Activated CD4-positive, alpha-beta T cell treated with anti-CD3 and anti-CD28 coated beads, Interleukin-2, amount 10 ng/mL, durations not matched to agents 7 days and 5 days (primary cell): ENCODE data around the gene ZACN. TPM values are rescaled to one million over a fixed set of nuclear protein-coding genes. Genes with fewer than 3 reads are reported as not detected.

Experiments used
- CTCF ChIA-PET: fragments of 350-600 bp; sonication (Branson Sonifier 250); formaldehyde crosslinking; loops from one replicate; lab custom pipeline; 2021; ENCODE audit warnings: antibody characterized with exemption; lab: Charles Lee
- POLR2A ChIA-PET: fragments of 350-600 bp; sonication (Branson Sonifier 250); formaldehyde crosslinking; loops from one replicate; lab custom pipeline; 2021; ENCODE audit warnings: antibody characterized with exemption; lab: Charles Lee
- DNase-seq: peaks from one replicate; pipeline ENCODE4 v3.0.0-alpha.2; 2020
- H3K27ac Mint-ChIP-seq: one replicate; pipeline ENCODE4 v1.8.0; 2021; ENCODE audit warnings: mild to moderate bottlenecking, moderate library complexity, mixed read lengths
- H3K27me3 Mint-ChIP-seq: one replicate; pipeline ENCODE4 v1.8.0; 2021; ENCODE audit warnings: mixed read lengths
- H3K36me3 Mint-ChIP-seq: one replicate; pipeline ENCODE4 v1.8.0; 2021; ENCODE audit warnings: low read depth, mixed read lengths
- H3K4me1 Mint-ChIP-seq: one replicate; pipeline ENCODE4 v1.8.0; 2021; ENCODE audit warnings: mixed read lengths
- H3K4me3 Mint-ChIP-seq: one replicate; pipeline ENCODE4 v1.8.0; 2021; ENCODE audit warnings: mild to moderate bottlenecking, moderate library complexity, mixed read lengths
- H3K9me3 Mint-ChIP-seq: one replicate; pipeline ENCODE4 v1.8.0; 2021; ENCODE audit warnings: mixed read lengths
- total RNA-seq, 2 experiments: library from RNA; stranded (reverse); gene quantifications; one replicate each; pipeline ENCODE4 v1.2.3, GENCODE V29; 2021

ZACN gene
- total RNA-seq, 2 experiments from 2014 or later: 0.27 TPM; not detected in 1

DNA sequence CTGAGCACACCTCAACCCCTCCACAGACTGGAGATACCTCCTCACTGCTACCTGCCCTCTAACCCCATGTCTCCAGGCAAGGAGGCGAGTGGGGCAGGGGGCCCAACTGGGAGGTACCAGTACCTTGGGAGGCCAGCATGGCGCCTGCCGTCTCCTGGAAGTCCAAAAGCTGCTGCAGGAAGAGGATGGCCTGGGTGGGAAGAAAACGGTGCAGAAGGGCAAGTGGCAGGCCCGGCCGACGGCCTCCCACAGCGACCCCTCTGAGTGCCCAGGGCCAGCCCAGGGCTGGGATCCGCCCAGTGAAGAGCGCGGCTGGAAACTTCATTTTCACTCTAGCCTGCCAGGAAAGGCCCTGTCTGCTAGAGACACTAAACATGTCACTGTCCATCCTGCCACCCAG, 8.5 kb downstream of the ZACN start:
- ChIA-PET CTCF (interaction anchor here (3.6 kb wide), 1 partner anchor 8 kb away, joined by 9 read pairs; the partner anchor contains the start of gene ZACN), POLR2A (no interaction called here)
- H3K27ac Mint-ChIP-seq: no peak overlapping the region

DNA sequence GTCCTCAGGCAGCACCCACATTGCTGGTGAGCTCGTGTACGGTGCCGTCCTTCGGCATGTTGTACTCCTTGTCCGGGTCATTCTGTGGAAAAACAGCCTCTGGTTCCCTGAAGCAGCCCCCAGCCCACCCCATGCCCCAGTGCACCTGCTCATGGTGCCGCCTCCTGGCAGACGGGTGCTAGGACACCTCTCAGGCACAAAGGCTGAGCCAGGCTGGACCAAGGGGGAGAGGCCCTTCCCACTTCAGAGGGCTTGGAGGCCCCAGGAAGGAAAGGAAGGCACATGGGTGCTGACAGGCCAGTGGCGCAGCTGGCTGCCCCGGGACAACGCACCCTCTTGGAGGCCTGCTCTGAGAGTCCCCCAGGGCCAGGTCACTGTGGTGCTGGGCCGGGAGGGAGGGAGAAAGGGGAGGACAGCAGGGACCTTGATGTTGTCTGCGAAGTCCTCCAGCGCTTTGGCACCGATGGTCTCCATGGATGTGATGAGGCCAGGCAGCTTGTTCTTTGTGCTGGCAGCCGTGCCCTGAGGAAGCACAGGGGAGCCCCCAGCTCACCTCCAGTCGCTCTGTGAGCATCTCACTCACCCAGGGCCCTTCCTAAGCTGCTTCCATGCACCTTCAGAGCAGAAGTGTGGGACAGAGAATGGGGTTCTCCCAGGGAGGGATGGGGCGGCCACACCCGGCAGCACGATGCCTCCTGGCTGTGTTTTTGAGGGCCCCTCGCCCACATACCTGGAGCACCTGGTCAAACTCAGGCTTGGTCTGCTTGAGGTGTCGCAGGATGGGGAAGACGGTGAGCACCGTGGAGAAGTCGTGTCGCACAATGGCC, 9.3 kb downstream of the ZACN start:
- no peak overlapping the region for H3K4me3 Mint-ChIP-seq
- H3K27ac Mint-ChIP-seq: no peak overlapping the region
- no peak for DNase-seq
- H3K27me3 Mint-ChIP-seq: no peaks in the 10 kb centered on the region
- ChIA-PET CTCF (interaction anchor here (0.5 to 3.6 kb wide), 3 partner anchors 9 to 185 kb away, joined by 3 to 9 read pairs (median 4); partner anchors contain the start of gene ZACN), POLR2A (interaction anchor here (0.5 kb wide), 1 partner anchor 347 kb away, joined by 3 read pairs; no protein-coding TSS in a partner anchor)
- peaks cover 27% of the 10 kb centered on the region for H3K36me3 Mint-ChIP-seq
- H3K9me3 Mint-ChIP-seq: no peaks in the 10 kb centered on the region
- no peaks in the 10 kb centered on the region for H3K4me1 Mint-ChIP-seq

More for the DNA sequence above, 8.5 kb downstream of the ZACN start:
- no peaks in the 10 kb centered on the region for H3K9me3 Mint-ChIP-seq
- no peak overlapping the region for H3K4me3 Mint-ChIP-seq
- DNase-seq: no peak
- no peaks in the 10 kb centered on the region for H3K27me3 Mint-ChIP-seq
- peaks cover 27% of the 10 kb centered on the region for H3K36me3 Mint-ChIP-seq
- no peaks in the 10 kb centered on the region for H3K4me1 Mint-ChIP-seq

DNA sequence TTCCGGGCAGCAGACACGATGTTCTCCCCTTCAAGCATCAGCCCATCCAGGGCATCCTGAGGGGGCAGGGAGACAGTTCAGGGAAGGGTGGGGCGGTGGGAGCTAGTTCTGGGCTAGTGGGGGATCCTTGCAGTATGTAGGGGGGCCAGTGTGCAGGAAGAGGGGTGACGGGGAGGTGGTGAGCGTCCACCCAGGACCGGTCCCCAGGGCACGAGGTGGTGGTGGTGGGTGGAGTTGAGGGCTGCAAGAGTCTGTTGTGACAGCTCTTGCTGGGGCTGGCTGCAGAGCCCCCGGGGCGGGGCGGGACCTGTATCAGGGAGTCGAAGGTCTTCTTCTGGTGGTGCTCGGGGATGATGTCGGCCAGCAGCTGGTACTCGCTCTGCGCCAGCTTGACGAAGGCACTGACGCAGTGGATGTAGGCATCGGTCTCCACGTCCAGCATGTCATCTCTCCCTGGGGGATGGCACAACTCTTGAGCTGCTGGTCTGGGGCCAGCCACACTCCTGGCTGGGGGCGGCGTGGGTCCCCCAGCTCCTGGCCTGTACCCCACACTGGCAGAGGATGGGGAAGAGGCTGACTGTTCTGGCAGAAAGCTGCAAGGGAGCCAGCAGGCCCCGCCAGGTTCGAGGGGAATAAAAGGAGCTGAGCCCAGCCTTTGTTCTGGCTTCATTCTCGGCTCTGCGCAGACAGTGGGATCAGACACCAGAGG, 10.0 kb downstream of the ZACN start:
- H3K36me3 Mint-ChIP-seq: peaks cover 32% of the 10 kb centered on the region
- ChIA-PET POLR2A (no interaction called here), CTCF (interaction anchor here (0.5 to 3.6 kb wide), 4 partner anchors 9 to 184 kb away, joined by 3 to 9 read pairs (median 4); partner anchors contain the start of gene ZACN)
- no peaks in the 10 kb centered on the region for H3K27me3 Mint-ChIP-seq
- no peaks in the 10 kb centered on the region for H3K4me1 Mint-ChIP-seq
- H3K4me3 Mint-ChIP-seq: no peak overlapping the region
- DNase-seq: no peak
- no peak overlapping the region for H3K27ac Mint-ChIP-seq
- no peaks in the 10 kb centered on the region for H3K9me3 Mint-ChIP-seq

DNA sequence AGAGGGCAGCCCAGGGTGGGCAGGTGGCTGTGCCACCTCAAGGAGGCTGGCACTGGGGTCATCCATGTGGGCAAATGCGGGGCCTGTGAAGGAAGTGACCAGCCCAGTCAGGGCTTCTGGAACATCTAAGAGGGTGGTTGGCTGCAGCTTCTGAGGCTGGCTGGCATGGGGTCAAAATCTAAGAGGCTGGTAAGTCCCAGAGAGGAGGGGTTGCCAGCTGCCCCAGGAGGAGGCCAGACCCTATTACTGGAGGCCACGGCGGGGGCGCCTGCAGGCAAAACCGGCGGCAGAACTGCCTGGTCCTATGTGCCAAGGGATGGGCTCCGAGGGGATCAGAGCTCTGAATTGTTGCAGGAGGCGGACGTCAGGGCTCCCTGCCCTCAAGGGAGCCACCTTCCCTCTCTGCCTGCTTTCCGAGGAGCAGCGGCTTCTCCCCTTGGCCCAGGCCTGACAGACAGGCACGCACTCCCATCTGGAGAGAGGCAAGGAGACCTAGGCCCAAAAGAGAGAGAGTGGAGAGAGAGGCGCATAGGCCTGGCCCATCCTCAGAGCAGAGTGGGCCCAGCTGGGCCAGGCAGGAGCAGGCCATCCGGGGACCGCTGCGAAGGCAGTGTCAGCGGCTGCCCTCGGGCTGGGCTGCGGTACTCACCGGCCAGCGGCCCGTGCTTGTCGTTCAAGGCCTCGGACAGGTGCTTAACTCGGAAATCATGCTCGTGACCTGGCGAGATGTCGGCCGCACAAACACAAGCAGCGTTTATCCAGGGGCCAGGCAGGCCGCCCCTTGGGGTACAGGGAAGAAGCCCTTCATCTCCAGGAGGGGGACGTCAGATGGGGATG, 10.9 kb downstream of the ZACN start:
- ChIA-PET POLR2A (no interaction called here), CTCF (interaction anchor here (1.1 to 3.6 kb wide), 3 partner anchors 10 to 184 kb away, joined by 3 to 9 read pairs (median 4); partner anchors contain the start of gene ZACN)
- H3K27me3 Mint-ChIP-seq: no peaks in the 10 kb centered on the region
- H3K4me3 Mint-ChIP-seq: no peak overlapping the region
- H3K4me1 Mint-ChIP-seq: no peaks in the 10 kb centered on the region
- no peaks in the 10 kb centered on the region for H3K9me3 Mint-ChIP-seq
- DNase-seq: no peak
- H3K36me3 Mint-ChIP-seq: peaks cover 26% of the 10 kb centered on the region
- no peak overlapping the region for H3K27ac Mint-ChIP-seq

DNA sequence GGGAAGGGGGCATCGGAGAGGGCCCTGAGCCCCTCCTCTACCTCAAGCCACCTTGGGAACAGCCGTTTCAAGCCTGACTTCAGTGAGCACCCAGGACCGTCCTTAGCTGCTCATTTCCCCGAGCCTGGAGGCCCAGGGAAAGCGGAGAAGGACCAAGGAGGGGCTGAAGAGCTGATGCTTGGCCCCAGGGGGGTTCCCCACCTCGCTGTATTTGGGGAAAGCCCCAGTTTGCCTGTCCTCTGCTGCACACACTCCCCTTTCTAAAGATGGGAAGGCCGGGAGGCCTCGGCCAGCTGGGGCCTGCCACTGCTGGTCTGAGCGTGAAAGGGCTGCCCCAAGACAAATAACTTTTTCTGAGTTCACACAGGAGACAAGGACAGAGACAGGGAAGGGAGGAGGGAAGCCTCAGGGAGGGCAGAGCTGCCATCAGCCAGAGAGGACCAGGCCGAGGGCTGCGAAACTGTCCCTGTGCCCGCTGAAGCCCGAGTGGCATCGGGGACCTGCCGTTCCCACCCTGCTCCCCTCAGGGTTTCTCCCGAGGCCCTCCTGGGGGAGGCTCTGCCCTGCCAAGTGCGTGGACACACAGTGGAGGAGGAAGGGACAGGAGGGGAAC, 11.6 kb downstream of the ZACN start:
- Mint-ChIP-seq H3K27me3 (no peaks in the 10 kb centered on the region), H3K4me1 (no peaks in the 10 kb centered on the region), H3K36me3 (peaks cover 27% of the 10 kb centered on the region), H3K4me3 (no peak overlapping the region), H3K9me3 (no peaks in the 10 kb centered on the region), H3K27ac (no peak overlapping the region)
- ChIA-PET CTCF (interaction anchor here (3.6 kb wide), 1 partner anchor 11 kb away, joined by 9 read pairs; the partner anchor contains the start of gene ZACN), POLR2A (no interaction called here)
- no peak for DNase-seq

DNA sequence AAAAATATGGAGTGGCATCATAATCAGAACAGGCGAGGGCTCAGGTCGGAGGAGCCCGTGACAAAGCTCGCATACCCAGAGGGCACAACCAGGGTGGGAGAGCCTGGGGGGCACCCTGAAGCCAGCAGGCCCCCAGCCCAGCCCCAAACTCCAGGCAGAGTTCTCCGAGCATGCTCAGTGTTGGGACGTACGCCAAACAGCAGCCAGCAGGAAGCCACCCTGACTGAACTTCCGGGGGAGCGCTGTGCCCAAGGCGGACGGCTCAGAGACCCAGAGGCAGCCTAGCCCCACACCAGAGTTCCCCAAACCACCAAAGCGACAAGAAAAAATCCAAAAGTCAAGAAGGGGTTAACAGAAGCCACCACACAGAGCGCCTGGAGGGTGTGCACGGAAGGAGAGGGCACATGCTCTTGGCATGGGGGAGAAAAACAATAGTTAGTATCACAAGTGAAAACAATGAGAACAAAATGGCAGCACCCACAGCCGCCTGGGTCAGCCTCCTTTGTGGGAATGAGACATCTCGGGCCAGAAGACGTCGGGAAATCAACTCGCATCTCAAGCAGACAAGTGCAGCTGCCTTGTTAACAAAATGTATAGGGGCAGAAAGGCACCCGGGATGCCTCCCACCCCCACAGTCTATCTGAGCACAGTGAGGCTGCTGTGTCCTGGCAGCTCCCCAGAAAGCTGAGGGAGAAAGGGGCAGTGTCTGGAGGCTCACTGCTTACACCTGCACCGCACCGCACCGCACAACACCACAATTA, 12.7 kb downstream of the ZACN start:
- Mint-ChIP-seq H3K27ac (peak overlapping the region; percentile 74), H3K27me3 (no peaks in the 10 kb centered on the region), H3K4me3 (no peak overlapping the region), H3K36me3 (peaks cover 30% of the 10 kb centered on the region), H3K9me3 (no peaks in the 10 kb centered on the region), H3K4me1 (no peaks in the 10 kb centered on the region)
- DNase-seq: no peak
- ChIA-PET CTCF (interaction anchor here (0.8 to 1.5 kb wide), 2 partner anchors 28 to 142 kb away, joined by 3 read pairs; no protein-coding TSS in a partner anchor), POLR2A (no interaction called here)

DNA sequence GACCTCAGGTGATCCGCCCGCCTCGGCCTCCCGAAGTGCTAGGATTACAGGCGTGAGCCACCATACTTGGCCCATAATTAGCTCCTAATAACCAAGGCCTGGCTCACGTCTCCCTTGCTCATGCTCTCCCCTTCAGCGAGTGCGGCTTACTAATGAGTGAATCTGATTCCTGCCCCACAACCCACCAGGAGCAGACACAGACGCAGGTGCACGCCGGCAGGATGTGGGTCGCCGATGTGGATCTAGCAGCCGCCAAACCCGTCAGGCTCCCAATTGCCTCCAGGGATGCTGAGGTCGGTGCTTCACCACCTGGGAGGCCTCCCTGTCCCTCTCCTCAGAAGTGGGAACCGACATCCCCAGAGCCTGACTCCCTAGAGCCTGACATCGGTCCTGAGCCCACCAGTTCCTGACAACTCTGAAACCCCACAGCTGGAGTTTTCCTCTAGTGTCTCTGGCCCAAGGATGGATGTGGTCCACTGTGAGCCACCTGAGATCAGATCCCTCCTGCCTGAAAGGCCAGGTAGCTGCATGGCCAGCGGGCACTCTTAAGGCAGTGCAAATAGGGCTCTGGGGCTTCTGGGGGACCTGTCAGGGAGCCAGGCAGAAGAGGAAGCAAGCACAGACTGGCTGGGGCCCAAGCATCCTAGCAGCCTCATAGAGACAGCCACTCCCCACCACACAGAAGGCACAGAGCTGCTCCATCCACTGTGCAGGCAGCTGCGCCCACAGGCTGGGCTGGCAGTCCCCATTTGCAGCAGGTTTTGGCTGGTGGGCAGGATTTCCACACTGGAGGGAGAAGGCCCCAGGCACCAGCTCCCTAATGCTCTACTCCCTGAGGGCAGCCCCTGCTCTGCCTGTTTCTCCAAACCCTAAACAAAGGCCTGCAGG, 13.8 kb downstream of the ZACN start:
- H3K36me3 Mint-ChIP-seq: peaks cover 32% of the 10 kb centered on the region
- H3K27ac Mint-ChIP-seq: peak overlapping the region; percentile 13
- ChIA-PET POLR2A (interaction anchor here (0.5 kb wide), 1 partner anchor 486 kb away, joined by 3 read pairs; no protein-coding TSS in a partner anchor), CTCF (interaction anchor here (0.8 to 1.5 kb wide), 2 partner anchors 29 to 143 kb away, joined by 3 read pairs; no protein-coding TSS in a partner anchor)
- H3K4me1 Mint-ChIP-seq: no peaks in the 10 kb centered on the region
- DNase-seq: no peak
- H3K9me3 Mint-ChIP-seq: no peaks in the 10 kb centered on the region
- no peak overlapping the region for H3K4me3 Mint-ChIP-seq
- H3K27me3 Mint-ChIP-seq: no peaks in the 10 kb centered on the region

DNA sequence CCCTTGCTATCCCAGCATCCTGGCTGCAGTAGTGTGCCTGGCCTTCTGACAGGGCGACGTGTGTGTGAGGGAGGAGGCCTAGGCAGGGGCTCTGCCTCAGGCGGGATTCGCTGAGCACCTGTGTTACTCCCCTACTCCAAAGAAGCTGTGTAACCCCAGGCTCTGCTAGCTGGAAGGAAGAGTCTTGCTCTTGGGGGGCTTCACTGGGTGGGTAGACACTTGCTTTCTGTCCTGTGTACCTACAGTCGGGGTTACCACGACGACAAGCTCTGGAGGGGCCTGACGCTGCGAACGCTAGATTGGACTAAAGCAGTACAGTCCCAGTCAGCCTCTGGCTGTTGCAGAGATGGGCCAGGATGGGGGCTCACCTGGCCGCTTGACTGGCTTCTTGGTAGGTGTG, 15.1 kb downstream of the ZACN start:
- H3K36me3 Mint-ChIP-seq: peaks cover 33% of the 10 kb centered on the region
- ChIA-PET POLR2A (no interaction called here), CTCF (no interaction called here)
- H3K27me3 Mint-ChIP-seq: no peaks in the 10 kb centered on the region
- H3K4me3 Mint-ChIP-seq: no peak overlapping the region
- no peak overlapping the region for H3K27ac Mint-ChIP-seq
- H3K4me1 Mint-ChIP-seq: no peaks in the 10 kb centered on the region
- no peaks in the 10 kb centered on the region for H3K9me3 Mint-ChIP-seq
- no peak for DNase-seq

DNA sequence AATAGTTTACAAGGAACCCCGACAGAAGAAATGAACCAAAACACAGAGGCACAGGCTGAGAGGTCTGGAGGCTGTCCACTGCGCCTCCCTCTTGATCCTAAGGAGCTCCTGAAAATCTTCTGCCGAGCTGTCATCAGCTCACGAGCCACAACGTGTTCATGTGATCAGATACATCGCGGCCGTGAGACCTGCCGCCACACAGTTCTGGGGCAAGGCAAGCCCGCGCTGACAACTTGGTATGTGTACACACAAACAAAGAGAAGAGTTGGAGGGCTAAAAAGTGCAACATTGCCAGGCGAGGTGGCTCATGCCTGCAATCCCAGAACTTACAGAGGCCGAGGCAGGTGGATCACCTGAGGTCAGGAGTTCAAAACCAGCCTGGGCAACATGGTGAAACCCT, 17.0 kb downstream of the ZACN start:
- CTCF ChIA-PET: interaction anchor here (1.2 to 1.6 kb wide), 2 partner anchors 86 to 184 kb away, joined by 3 to 4 read pairs; no protein-coding TSS in a partner anchor
- peaks cover 39% of the 10 kb centered on the region for H3K36me3 Mint-ChIP-seq
- POLR2A ChIA-PET: no interaction called here
- no peak overlapping the region for H3K27ac Mint-ChIP-seq
- H3K4me1 Mint-ChIP-seq: peaks cover 3% of the 10 kb centered on the region
- no peak overlapping the region for H3K4me3 Mint-ChIP-seq
- no peaks in the 10 kb centered on the region for H3K9me3 Mint-ChIP-seq
- H3K27me3 Mint-ChIP-seq: no peaks in the 10 kb centered on the region
- no peak for DNase-seq

DNA sequence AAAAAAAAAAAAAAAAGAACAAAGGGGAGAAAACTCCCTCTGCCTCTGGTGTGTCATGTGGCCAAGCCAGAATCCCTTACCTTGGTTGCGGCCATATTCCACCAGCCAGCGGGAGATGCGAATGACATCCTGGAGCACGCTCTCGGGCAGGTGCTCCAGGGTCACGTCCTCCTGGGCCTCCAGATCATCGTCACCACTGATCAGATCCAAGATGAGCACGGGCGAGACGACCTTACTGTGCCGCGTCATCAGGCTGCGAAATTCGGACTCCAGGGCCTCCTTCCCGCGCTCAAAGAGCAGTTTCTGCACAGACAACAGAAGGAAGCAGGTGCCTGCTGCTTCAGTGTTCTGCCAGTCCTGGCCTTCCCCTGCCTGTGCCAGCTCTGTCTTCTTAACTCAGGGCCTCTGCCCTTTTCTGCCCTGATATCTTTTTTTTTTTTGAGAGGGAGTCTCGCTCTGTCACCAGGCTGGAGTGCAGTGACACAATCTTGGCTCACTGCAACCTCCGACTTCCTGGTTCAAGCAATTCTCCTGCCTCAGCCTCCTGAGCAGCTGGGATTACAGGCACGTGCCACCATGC, 18.8 kb downstream of the ZACN start:
- POLR2A ChIA-PET: no interaction called here
- CTCF ChIA-PET: interaction anchor here (0.6 to 0.7 kb wide), 2 partner anchors 25 to 101 kb away, joined by 3 read pairs; no protein-coding TSS in a partner anchor
- H3K27me3 Mint-ChIP-seq: no peaks in the 10 kb centered on the region
- no peaks in the 10 kb centered on the region for H3K9me3 Mint-ChIP-seq
- no peak for DNase-seq
- H3K4me3 Mint-ChIP-seq: no peak overlapping the region
- no peak overlapping the region for H3K27ac Mint-ChIP-seq
- H3K36me3 Mint-ChIP-seq: peaks cover 46% of the 10 kb centered on the region
- H3K4me1 Mint-ChIP-seq: peaks cover 20% of the 10 kb centered on the region
